Tibial artery (tissue), 4 donors: Measurements from ENCODE around the gene CHKA.

Experiments
- DNase-seq, 2 donors: peaks; one replicate each; pipeline ENCODE4 v3.0.0-alpha.2; 2019
- H3K27ac ChIP-seq, 2 donors: fragments of 200-600 bp; sonication (generic) in 1 of 2; 1 replicate in 1 of 2; 2 replicates in 1 of 2; pipeline ENCODE4 v1.5.1; 2018 to 2019; ENCODE audit warnings: mild to moderate bottlenecking in 1 of 2
- H3K27me3 ChIP-seq, 2 donors: fragments of 200-600 bp; sonication (generic) in 1 of 2; one replicate each; pipeline versions ENCODE4 v1.5.1 to v1.6.0; 2016 to 2019
- H3K36me3 ChIP-seq, 3 donors: fragments of 200-600 bp; sonication (generic) in 2 of 3; one replicate each; pipeline ENCODE4 v1.5.1; 2016 to 2019; ENCODE audit warnings: mild to moderate bottlenecking in 2 of 3
- H3K4me1 ChIP-seq, 4 donors: fragments of 200-600 bp; sonication (generic) in 2 of 4; 1 replicate in 3 of 4; 2 replicates in 1 of 4; pipeline ENCODE4 v1.5.1; 2016 to 2019
- H3K4me3 ChIP-seq, 2 donors: fragments of 200-600 bp; sonication (generic) in 1 of 2; 1 replicate in 1 of 2; 2 replicates in 1 of 2; pipeline ENCODE4 v1.5.1; 2018 to 2019; ENCODE audit warnings: mild to moderate bottlenecking in 2 of 2
- H3K9me3 ChIP-seq, 3 donors: fragments of 200-600 bp; sonication (generic) in 1 of 3; one replicate each; pipeline ENCODE4 v1.5.1; 2016 to 2019
- CTCF ChIP-seq, 2 experiments: fragments of 200-600 bp in 1 of 2; fragments of 450-650 bp in 1 of 2; IDR thresholded peaks; one replicate each; pipeline ENCODE4 v1.5.1; 2017 to 2019; ENCODE audit warnings: antibody characterized with exemption in 2 of 2, mild to moderate bottlenecking in 1 of 2, moderate library complexity in 1 of 2
- intact Hi-C: fragments of 100-400 bp; cut with DNase I; formaldehyde crosslinking; loops from one replicate; pipeline ENCODE4 v1.15.0; 2023; ENCODE audit warnings: low total_unique reads

The CHKA gene

DNA sequence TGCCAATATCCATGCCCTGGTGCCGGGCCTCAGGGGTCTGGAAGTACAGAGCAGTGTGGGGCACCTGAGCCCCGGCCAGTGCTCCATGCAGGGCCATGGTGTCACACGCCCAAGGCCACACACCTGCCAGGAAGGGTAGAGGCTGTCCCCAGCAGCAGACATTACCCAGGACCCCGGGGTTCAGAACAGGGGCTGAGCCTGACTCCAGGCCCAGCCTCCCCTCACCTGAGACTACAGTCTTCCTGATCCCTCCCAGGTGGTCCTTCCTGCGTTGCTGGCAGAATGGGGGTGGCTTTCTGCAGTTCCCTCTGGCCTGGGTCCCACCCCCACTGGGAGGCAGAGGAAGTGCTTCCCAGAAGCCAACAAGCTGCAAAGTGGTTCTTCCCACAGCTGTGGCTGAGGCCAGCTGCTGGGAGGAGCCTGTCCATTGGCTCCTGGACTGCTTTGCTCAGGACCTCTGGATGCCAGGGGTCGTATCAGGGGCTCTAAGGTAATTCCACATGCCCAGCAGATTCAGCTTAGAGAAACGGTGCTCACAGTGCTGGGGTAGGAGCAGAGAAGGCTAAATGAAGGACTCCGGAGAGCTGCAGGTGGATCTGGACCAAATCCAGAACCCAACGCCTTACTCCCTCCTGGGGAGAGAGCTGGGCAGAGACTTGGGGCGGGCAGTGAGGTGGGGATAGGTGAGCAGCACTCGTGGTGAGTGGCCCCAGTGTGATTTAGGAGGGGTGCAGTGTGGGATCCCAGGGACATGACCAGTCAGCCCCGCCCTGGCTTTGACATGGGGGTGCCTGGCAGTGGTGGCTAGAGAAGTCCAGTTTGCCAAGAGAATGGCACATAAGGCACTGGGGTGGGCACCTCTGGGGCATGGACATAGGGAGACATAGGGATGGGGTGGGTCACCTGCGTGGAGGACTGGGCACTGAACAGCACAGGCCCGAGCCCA is 69.7 kb downstream of the CHKA start:
- Histone ChIP-seq H3K9me3 (no peaks in the 10 kb centered on the region), H3K27me3 (no peaks in the 10 kb centered on the region), H3K4me1 (no peaks in the 10 kb centered on the region), H3K27ac (no peak overlapping the region), H3K36me3 (peaks cover 33 to 75% (median 58%) of the 10 kb centered on the region in 3 donors), H3K4me3 (no peak overlapping the region)
- intact Hi-C loops, result no loop called here
- no peak for TF ChIP-seq CTCF (IDR thresholded peaks at IDR 0.05)
- DNase-seq, result no peak

DNA sequence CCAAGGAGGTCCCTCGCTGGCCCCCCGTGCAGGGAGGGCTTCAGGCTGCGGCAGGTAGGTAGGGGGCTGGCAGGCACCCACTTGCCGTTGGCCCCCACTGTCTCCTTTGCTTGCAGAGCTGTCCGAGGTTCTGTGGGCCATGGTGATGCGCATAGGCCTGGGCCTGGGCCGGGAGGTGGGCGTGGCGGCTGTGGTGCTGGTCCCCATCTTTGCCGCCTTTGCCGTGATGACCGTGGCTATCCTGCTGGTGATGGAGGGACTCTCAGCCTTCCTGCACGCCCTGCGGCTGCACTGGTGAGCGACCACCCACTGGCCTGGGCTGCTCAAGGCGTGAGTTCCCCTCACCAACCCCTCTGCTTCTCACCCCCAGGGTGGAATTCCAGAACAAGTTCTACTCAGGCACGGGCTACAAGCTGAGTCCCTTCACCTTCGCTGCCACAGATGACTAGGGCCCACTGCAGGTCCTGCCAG is 70.8 kb downstream of the CHKA start:
- no peaks in the 10 kb centered on the region for H3K4me1 ChIP-seq
- H3K27ac ChIP-seq, result no peak overlapping the region
- no peak for TF ChIP-seq CTCF (IDR thresholded peaks at IDR 0.05)
- intact Hi-C loops, result no loop called here
- H3K4me3 ChIP-seq, result no peak overlapping the region
- no peaks in the 10 kb centered on the region for H3K27me3 ChIP-seq
- no peak for DNase-seq
- H3K9me3 ChIP-seq, result no peaks in the 10 kb centered on the region
- H3K36me3 ChIP-seq, result peaks cover 33 to 86% (median 66%) of the 10 kb centered on the region in 3 donors

GRCh38 chr11:68049509-68050370 is 71.4 kb downstream of the CHKA start:
- no peak for TF ChIP-seq CTCF (IDR thresholded peaks at IDR 0.05)
- Histone ChIP-seq H3K27me3 (no peaks in the 10 kb centered on the region), H3K36me3 (peaks cover 33 to 92% (median 73%) of the 10 kb centered on the region in 3 donors), H3K4me1 (no peaks in the 10 kb centered on the region), H3K4me3 (no peak overlapping the region), H3K27ac (no peak overlapping the region), H3K9me3 (no peaks in the 10 kb centered on the region)
- no peak for DNase-seq
- intact Hi-C loops, result no loop called here

DNA sequence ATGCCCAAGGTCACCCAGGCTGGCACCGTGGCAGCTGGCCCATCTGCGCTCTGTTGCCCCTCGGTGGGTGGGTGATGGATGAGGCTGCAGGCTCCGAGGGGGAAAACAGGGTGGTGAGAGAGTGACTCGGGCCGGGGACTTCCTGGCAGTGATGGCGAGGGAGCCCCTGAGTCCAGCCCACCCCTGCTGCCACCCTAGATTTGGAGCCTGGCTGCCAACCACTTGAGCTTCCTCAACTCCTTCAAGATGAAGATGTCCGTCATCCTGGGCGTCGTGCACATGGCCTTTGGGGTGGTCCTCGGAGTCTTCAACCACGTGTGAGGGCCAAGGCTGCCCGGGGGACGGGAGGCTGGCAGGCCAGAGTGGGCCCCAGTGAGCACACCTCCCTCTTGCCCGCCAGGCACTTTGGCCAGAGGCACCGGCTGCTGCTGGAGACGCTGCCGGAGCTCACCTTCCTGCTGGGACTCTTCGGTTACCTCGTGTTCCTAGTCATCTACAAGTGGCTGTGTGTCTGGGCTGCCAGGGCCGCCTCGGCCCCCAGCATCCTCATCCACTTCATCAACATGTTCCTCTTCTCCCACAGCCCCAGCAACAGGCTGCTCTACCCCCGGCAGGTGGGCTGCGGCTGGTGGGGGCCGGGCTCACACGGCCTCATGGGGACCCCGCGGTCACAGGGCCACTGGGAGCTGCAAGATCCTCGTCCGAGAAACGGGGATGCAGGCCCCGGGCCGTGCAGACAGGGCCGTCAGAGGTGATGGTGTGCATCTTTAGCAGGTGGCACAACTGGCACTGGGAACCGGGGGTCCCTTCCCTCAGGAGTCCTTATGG is 72.3 kb downstream of the CHKA start:
- intact Hi-C loops, result no loop called here
- Histone ChIP-seq H3K36me3 (peaks cover 41 to 98% (median 81%) of the 10 kb centered on the region in 3 donors), H3K27ac (no peak overlapping the region), H3K9me3 (no peaks in the 10 kb centered on the region), H3K4me3 (no peak overlapping the region), H3K27me3 (no peaks in the 10 kb centered on the region), H3K4me1 (no peaks in the 10 kb centered on the region)
- TF ChIP-seq CTCF (IDR thresholded peaks at IDR 0.05), result no peak
- no peak for DNase-seq
